ENCODE measurements around the gene CCDC85C. TPM values are rescaled to one million over a fixed set of nuclear protein-coding genes. Genes with fewer than 3 reads are reported as not detected.

CCDC85C gene
- total RNA-seq, 1 donor from 2014 or later = 7.3 TPM

- Mint-ChIP-seq H3K27me3 (ENCODE audit: low read depth) (no peaks in the 10 kb centered on the region), H3K4me1 (ENCODE audit: low read depth) (peaks cover 2% of the 10 kb centered on the region), H3K9me3 (no peaks in the 10 kb centered on the region), H3K36me3 (ENCODE audit: low read depth) (no peaks in the 10 kb centered on the region), H3K27ac (no peak overlapping the region), H3K4me3 (ENCODE audit: low read depth) (no peak overlapping the region)
- DNase-seq (ENCODE audit: low spot score) = no peak
- intact Hi-C loops (cut with micrococcal nuclease) = no loop called here
Measured at GRCh38 chr14:99576304-99576703, 27.7 kb downstream of the CCDC85C start.

- intact Hi-C loops (cut with micrococcal nuclease) = no loop called here
- no peaks in the 10 kb centered on the region for H3K9me3 Mint-ChIP-seq
- H3K4me1 Mint-ChIP-seq (ENCODE audit: low read depth) = peaks cover 2% of the 10 kb centered on the region
- H3K27ac Mint-ChIP-seq = no peak overlapping the region
- H3K36me3 Mint-ChIP-seq (ENCODE audit: low read depth) = no peaks in the 10 kb centered on the region
- no peak overlapping the region for H3K4me3 Mint-ChIP-seq (ENCODE audit: low read depth)
- no peaks in the 10 kb centered on the region for H3K27me3 Mint-ChIP-seq (ENCODE audit: low read depth)
- no peak for DNase-seq (ENCODE audit: low spot score)
Measured at GRCh38 chr14:99575043-99576023, 28.7 kb downstream of the CCDC85C start.

GRCh38 chr14:99574099-99574880 lies 29.7 kb downstream of the CCDC85C start:
- Mint-ChIP-seq H3K9me3 (no peaks in the 10 kb centered on the region), H3K4me1 (ENCODE audit: low read depth) (peaks cover 2% of the 10 kb centered on the region), H3K36me3 (ENCODE audit: low read depth) (no peaks in the 10 kb centered on the region), H3K27ac (no peak overlapping the region), H3K4me3 (ENCODE audit: low read depth) (no peak overlapping the region), H3K27me3 (ENCODE audit: low read depth) (no peaks in the 10 kb centered on the region)
- intact Hi-C loops (cut with micrococcal nuclease) = no loop called here
- DNase-seq (ENCODE audit: low spot score) = no peak

DNA sequence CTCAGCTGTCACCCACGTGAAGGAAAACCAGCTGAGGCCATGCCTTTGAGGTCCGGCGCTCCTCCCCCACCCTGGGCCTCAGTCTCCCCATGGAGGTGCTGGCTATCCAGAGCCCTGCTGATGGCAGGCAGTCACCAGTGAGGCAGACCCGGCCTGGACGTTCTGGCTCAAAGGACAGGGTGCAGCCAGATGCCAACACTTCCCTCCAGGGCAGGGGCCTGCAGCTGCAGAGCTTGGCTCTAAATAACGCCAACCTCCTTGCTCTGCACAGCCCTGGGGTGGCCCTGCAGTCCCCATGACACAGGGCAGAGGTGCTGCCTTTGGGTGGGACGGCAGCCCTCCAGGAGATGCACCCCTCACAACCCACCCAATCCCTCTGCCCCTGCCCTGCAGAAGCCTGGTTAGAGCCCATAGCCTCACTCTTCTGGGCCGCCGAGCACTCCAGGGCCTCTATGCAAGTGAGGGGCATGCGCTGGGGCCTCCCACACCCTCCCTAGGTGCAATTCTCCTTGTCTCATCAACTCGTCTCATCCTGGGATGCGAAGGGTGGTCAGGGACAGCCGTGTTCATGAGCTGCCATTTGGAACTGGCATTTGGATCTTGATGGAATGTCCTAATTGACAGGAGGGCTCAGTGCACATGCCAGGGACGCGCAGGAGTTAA lies 30.4 kb downstream of the CCDC85C start:
- DNase-seq (ENCODE audit: low spot score) = no peak
- intact Hi-C loops (cut with micrococcal nuclease) = no loop called here
- H3K27me3 Mint-ChIP-seq (ENCODE audit: low read depth) = no peaks in the 10 kb centered on the region
- H3K4me3 Mint-ChIP-seq (ENCODE audit: low read depth) = no peak overlapping the region
- H3K36me3 Mint-ChIP-seq (ENCODE audit: low read depth) = no peaks in the 10 kb centered on the region
- H3K9me3 Mint-ChIP-seq = no peaks in the 10 kb centered on the region
- no peak overlapping the region for H3K27ac Mint-ChIP-seq
- peaks cover 2% of the 10 kb centered on the region for H3K4me1 Mint-ChIP-seq (ENCODE audit: low read depth)

DNA sequence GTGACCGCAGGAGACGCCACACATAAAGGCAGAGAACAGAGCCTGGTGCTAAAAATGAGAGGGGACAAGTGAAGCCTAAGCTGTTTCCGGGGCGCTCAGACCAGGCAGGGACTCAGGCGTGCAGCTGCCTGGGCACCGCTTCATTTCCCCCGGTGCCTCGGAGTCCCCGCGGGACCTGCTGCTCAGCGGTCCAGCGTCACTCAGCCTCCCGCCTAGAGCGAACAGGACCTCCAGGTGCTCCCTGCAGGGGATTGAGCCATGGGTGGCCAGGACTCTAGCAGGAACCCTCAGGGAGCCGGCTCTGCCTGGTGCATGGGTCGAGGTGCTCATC lies 31.0 kb downstream of the CCDC85C start:
- Mint-ChIP-seq H3K4me1 (ENCODE audit: low read depth) (peaks cover 2% of the 10 kb centered on the region), H3K27me3 (ENCODE audit: low read depth) (no peaks in the 10 kb centered on the region), H3K4me3 (ENCODE audit: low read depth) (no peak overlapping the region), H3K36me3 (ENCODE audit: low read depth) (no peaks in the 10 kb centered on the region), H3K27ac (no peak overlapping the region), H3K9me3 (no peaks in the 10 kb centered on the region)
- intact Hi-C loops (cut with micrococcal nuclease) = no loop called here
- no peak for DNase-seq (ENCODE audit: low spot score)

GRCh38 chr14:99572173-99572999 lies 31.6 kb downstream of the CCDC85C start:
- intact Hi-C loops (cut with micrococcal nuclease) = no loop called here
- Mint-ChIP-seq H3K4me1 (ENCODE audit: low read depth) (peaks cover 2% of the 10 kb centered on the region), H3K27ac (no peak overlapping the region), H3K9me3 (no peaks in the 10 kb centered on the region), H3K36me3 (ENCODE audit: low read depth) (no peaks in the 10 kb centered on the region), H3K27me3 (ENCODE audit: low read depth) (no peaks in the 10 kb centered on the region), H3K4me3 (ENCODE audit: low read depth) (no peak overlapping the region)
- no peak for DNase-seq (ENCODE audit: low spot score)

DNA sequence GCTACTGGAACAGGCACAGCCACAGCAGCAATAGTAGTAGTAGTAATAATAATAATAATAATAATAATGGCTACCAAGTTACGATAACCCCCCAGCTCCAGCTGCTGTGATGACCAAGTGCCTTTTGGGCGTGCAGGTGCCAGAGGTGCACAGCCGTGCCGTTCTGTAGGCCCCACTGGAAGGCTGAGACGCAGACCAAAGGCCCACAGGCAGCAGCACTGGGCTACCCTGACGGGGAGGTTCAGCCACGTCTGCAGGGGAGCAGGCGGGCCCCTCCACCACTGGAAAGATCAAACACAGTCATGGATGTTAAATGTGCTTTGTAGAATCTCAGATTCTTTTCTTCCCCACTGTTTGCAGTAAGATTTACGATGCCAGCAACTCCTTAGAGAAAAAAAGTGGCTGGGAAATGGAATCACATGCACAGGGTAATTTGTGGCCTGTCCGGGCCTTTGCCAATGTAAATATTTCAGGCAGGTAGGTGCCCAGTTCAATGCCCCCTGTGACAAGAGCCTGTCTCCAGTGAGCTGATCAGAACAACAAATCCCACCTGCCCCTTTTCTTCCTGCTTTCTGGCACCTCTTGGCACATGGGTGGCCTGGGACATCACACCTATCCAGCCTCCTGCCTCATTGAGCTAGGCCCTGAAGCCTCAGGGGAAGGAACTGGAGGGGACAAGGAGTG lies 32.6 kb downstream of the CCDC85C start:
- no peak overlapping the region for H3K27ac Mint-ChIP-seq
- no peaks in the 10 kb centered on the region for H3K9me3 Mint-ChIP-seq
- peaks cover 3% of the 10 kb centered on the region for H3K4me1 Mint-ChIP-seq (ENCODE audit: low read depth)
- intact Hi-C loops (cut with micrococcal nuclease) = no loop called here
- H3K36me3 Mint-ChIP-seq (ENCODE audit: low read depth) = no peaks in the 10 kb centered on the region
- H3K4me3 Mint-ChIP-seq (ENCODE audit: low read depth) = no peak overlapping the region
- H3K27me3 Mint-ChIP-seq (ENCODE audit: low read depth) = no peaks in the 10 kb centered on the region
- no peak for DNase-seq (ENCODE audit: low spot score)

- no peak overlapping the region for H3K4me3 Mint-ChIP-seq (ENCODE audit: low read depth)
Measured at GRCh38 chr14:99570544-99571302, 33.3 kb downstream of the CCDC85C start.

GRCh38 chr14:99569725-99570543 lies 34.1 kb downstream of the CCDC85C start:
- Mint-ChIP-seq H3K27me3 (ENCODE audit: low read depth) (no peaks in the 10 kb centered on the region), H3K36me3 (ENCODE audit: low read depth) (no peaks in the 10 kb centered on the region), H3K4me1 (ENCODE audit: low read depth) (peaks cover 1% of the 10 kb centered on the region), H3K27ac (no peak overlapping the region), H3K9me3 (no peaks in the 10 kb centered on the region), H3K4me3 (ENCODE audit: low read depth) (no peak overlapping the region)
- intact Hi-C loops (cut with micrococcal nuclease) = no loop called here
- no peak for DNase-seq (ENCODE audit: low spot score)

More at GRCh38 chr14:99570544-99571302, 33.3 kb downstream of the CCDC85C start:
- Mint-ChIP-seq H3K36me3 (ENCODE audit: low read depth) (no peaks in the 10 kb centered on the region), H3K4me1 (ENCODE audit: low read depth) (peaks cover 1% of the 10 kb centered on the region), H3K27me3 (ENCODE audit: low read depth) (no peaks in the 10 kb centered on the region), H3K9me3 (no peaks in the 10 kb centered on the region), H3K27ac (no peak overlapping the region)
- intact Hi-C loops (cut with micrococcal nuclease) = no loop called here
- no peak for DNase-seq (ENCODE audit: low spot score)

DNA sequence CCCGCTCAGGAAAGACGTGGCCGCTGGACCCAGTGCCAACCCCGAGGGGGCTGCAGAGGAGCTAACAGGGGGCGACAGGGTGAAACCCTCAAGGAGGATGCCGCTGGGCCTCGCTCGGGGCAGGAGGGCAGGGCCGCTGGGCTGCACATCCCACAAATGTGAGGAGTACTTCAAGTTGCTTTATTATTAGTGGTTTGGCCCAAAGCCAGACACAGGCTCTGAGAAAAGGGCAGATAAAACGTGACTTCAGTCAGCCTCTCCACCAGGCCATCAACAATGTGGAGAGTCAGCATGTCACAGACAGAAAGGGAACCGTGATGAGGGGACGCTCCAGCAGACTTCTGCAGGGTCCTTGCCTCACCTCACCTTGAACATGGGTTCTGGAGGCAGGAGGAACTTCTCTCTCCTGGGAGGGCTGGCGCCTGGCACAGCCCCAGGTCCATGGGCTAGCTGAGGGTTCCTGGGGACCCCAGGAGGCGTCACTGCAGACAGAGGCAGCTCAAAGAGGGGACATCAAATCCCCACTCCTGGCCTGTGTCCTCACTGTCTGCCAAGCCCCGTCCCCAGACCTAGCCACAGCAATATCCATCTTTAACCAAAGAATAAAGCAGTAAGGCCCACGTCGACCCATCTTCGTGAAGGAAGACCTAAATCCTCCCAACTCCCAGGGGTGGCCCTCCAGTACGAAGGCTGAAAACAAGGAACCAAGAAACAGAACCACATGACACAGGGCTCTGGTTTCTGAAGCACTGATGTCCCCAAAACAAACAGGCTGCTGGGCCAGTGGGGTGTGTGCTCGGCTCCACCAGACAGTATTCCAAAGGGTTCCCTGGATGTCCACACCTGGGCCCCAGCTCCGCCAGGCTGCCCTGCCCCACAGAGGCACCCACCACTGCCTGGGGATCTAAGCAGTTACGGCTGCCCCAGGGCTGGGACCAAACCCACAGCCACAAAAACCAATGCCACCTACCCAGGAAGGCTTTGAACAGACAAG lies 35.1 kb downstream of the CCDC85C start:
- no peak overlapping the region for H3K27ac Mint-ChIP-seq
- H3K9me3 Mint-ChIP-seq = no peaks in the 10 kb centered on the region

More for the DNA sequence above, 35.1 kb downstream of the CCDC85C start:
- Mint-ChIP-seq H3K4me3 (ENCODE audit: low read depth) (no peak overlapping the region), H3K27me3 (ENCODE audit: low read depth) (no peaks in the 10 kb centered on the region), H3K36me3 (ENCODE audit: low read depth) (no peaks in the 10 kb centered on the region), H3K4me1 (ENCODE audit: low read depth) (peaks cover 1% of the 10 kb centered on the region)
- intact Hi-C loops (cut with micrococcal nuclease) = no loop called here
- DNase-seq (ENCODE audit: low spot score) = no peak

Data from activated T-helper 2 cell treated with anti-CD3 and anti-CD28 coated beads, Interferon-gamma antibody, Interleukin-2, Interleukin-4, amounts not matched to agents 10 μg/mL and 5 μg/mL and 100 μg/mL, durations not matched to agents 14 hours and 24 hours and 36 hours (primary cell).